NCI-H748 treated with DMSO at 0.1 percent for 48 hours (cell line): Measurements from ENCODE around the gene MAP3K21.

Experiments
- DNase-seq: peaks from one replicate; lab custom pipeline; 2025; lab: John Stamatoyannopoulos, UW

Gene MAP3K21

GRCh38 chr1:233326319-233326718 is 1.2 kb upstream of the MAP3K21 start:
- DNase-seq: no peak

- peak; percentile 73 for DNase-seq
Observed at GRCh38 chr1:233326811-233327650, 493 bp upstream of the MAP3K21 start.

GRCh38 chr1:233328142-233328921 is 808 bp downstream of the MAP3K21 start:
- DNase-seq: no peak

- DNase-seq: no peak
Observed at GRCh38 chr1:233331676-233332519, 4.4 kb downstream of the MAP3K21 start.

- DNase-seq: no peak
Observed at GRCh38 chr1:233333086-233333485, 5.6 kb downstream of the MAP3K21 start.

- DNase-seq: no peak
Observed at GRCh38 chr1:233334092-233334491, 6.6 kb downstream of the MAP3K21 start.

- DNase-seq: no peak
Observed at GRCh38 chr1:233336554-233337456, 9.3 kb downstream of the MAP3K21 start.

GRCh38 chr1:233337505-233337904 is 10.0 kb downstream of the MAP3K21 start:
- DNase-seq: no peak

- no peak for DNase-seq
Observed at GRCh38 chr1:233338102-233338501, 10.6 kb downstream of the MAP3K21 start.

GRCh38 chr1:233340031-233340555 is 12.6 kb downstream of the MAP3K21 start:
- no peak for DNase-seq

- no peak for DNase-seq
Observed at GRCh38 chr1:233340966-233341516, 13.5 kb downstream of the MAP3K21 start.

- DNase-seq: no peak
Observed at GRCh38 chr1:233342086-233342485, 14.6 kb downstream of the MAP3K21 start.

GRCh38 chr1:233343262-233343661 is 15.7 kb downstream of the MAP3K21 start:
- DNase-seq: no peak

- DNase-seq: no peak
Observed at GRCh38 chr1:233347338-233347737, 19.8 kb downstream of the MAP3K21 start.

GRCh38 chr1:233349137-233349536 is 21.6 kb downstream of the MAP3K21 start:
- DNase-seq: no peak

GRCh38 chr1:233354983-233355382 is 27.5 kb downstream of the MAP3K21 start:
- no peak for DNase-seq

GRCh38 chr1:233355841-233356704 is 28.5 kb downstream of the MAP3K21 start:
- no peak for DNase-seq

GRCh38 chr1:233356705-233356987 is 29.1 kb downstream of the MAP3K21 start:
- no peak for DNase-seq

- DNase-seq: no peak
Observed at GRCh38 chr1:233357595-233358397, 30.3 kb downstream of the MAP3K21 start.
